Activated naive CD4-positive, alpha-beta T cell treated with anti-CD3 and anti-CD28 coated beads, Interleukin-2, amount 50 U/mL, for 24 hours (primary cell): ENCODE data around the gene ERH.
"Not testable (repeated sequence)": the region's sequence is repeated elsewhere in the genome, so short reads cannot be mapped to it uniquely, and the experiment has no call there.

Experiments used
- H3K27ac Mint-ChIP-seq: one replicate; pipeline ENCODE4 v1.8.0; 2021; ENCODE audit warnings: mild to moderate bottlenecking, mixed read lengths
- H3K27me3 Mint-ChIP-seq: one replicate; pipeline ENCODE4 v1.8.0; 2021; ENCODE audit warnings: mixed read lengths
- H3K36me3 Mint-ChIP-seq: one replicate; pipeline ENCODE4 v1.8.0; 2021; ENCODE audit warnings: mixed read lengths
- H3K4me1 Mint-ChIP-seq: one replicate; pipeline ENCODE4 v1.8.0; 2021; ENCODE audit warnings: mixed read lengths
- H3K4me3 Mint-ChIP-seq: one replicate; pipeline ENCODE4 v1.8.0; 2021; ENCODE audit warnings: mild to moderate bottlenecking, mixed read lengths
- H3K9me3 Mint-ChIP-seq: one replicate; pipeline ENCODE4 v1.8.0; 2021; ENCODE audit warnings: mixed read lengths

The ERH gene

DNA sequence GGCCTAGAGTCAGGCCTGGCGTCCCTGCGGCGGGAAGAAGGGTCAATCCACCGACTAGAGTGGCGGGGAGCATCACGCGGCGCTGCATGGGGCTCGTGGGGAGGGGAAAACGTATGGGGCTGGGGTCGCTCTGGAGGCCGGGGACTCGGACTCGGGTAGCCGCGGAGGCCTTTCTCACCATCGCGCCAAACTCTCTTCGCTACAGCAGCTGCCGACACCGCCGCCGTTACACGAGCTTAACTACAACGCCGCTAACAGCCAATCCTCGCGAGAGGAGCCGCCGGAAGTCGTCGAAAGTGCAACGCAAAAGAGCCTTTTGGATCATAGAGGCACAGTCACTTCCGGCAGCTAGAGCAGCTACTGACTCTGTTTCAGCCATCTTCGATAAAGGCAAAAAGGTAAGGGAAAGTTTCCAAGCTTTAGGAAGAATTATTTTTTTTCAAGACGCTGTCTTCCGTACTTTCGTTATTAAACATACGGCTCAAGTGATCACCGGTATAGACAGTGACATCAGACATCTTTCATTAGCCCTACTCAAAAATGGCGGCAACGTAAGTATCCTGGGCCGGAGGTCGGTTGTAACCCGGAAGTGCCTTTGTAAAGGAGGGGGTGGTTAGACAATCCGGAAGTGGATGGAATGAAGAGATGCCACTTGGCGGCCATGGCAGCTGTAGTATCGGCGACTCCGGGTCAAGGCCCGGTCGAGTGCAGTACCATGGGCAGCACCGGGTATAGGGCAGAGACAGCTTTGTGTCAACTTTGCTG is at the start of gene ERH, which contains the start of gene SLC39A9:
Gene ERH, minus strand, starts transcription at position 247 of the 765 bp plus-strand sequence. Its CDS starts 66 bp downstream, at position 181.
Gene SLC39A9, plus strand, starts transcription at position 640 of the 765 bp plus-strand sequence. CDS start 678 bp downstream, outside the sequence.
- no peaks in the 10 kb centered on the region for H3K9me3 Mint-ChIP-seq
- H3K36me3 Mint-ChIP-seq, result peaks cover 27% of the 10 kb centered on the region
- H3K4me3 Mint-ChIP-seq, result peak within 1 kb of the TSS; percentile 96
- peak within 1 kb of the TSS; percentile 96 for H3K27ac Mint-ChIP-seq
- no peaks in the 10 kb centered on the region for H3K27me3 Mint-ChIP-seq
- H3K4me1 Mint-ChIP-seq, result peaks cover 71% of the 10 kb centered on the region

DNA sequence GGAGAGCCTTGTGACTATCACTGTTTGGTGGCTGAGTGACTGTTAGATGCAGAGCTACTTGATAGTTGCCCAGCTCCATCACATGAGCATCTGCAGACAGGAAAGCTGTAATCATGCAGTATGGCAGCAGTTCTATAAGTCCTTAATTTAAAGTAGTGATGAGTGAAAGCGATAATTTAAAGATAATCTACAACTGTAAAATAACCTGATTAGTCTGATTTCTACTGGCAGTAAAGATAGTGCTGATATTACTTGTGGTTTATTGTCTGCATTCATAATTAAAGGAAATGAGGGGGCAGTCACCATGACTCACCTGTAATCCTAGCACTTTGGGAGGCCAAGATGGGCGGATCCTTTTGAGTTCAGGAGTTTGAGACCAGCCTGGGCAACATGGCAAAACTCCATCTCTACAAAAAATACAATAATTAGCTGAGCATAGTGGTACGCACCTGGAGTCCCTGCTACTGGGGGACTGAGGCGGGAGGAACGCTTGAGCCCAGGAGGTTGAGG is 45.3 kb upstream of the ERH start:
- Mint-ChIP-seq H3K4me1 (peaks cover 9% of the 10 kb centered on the region), H3K4me3 (peak overlapping the region; percentile 47), H3K27ac (no peak overlapping the region), H3K9me3 (no peaks in the 10 kb centered on the region), H3K27me3 (no peaks in the 10 kb centered on the region), H3K36me3 (peaks cover 22% of the 10 kb centered on the region)

DNA sequence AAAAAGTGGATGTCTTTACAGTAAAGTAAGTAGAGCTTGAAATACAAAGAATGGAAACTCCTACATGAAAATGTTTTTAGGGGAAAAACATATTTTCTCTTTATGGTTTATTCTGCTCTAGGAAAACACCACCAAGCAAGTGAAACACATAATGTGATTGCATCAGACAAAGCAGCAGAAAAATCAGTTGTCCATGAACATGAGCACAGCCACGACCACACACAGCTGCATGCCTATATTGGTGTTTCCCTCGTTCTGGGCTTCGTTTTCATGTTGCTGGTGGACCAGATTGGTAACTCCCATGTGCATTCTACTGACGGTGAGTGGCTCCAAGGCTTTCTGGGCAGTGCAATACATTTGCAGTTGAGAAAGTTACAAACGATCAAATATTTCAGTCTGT is 43.8 kb upstream of the ERH start:
- Mint-ChIP-seq H3K4me1 (peaks cover 9% of the 10 kb centered on the region), H3K27ac (peak overlapping the region; percentile 48), H3K36me3 (peaks cover 20% of the 10 kb centered on the region), H3K4me3 (peak overlapping the region; percentile 68), H3K9me3 (no peaks in the 10 kb centered on the region), H3K27me3 (no peaks in the 10 kb centered on the region)

DNA sequence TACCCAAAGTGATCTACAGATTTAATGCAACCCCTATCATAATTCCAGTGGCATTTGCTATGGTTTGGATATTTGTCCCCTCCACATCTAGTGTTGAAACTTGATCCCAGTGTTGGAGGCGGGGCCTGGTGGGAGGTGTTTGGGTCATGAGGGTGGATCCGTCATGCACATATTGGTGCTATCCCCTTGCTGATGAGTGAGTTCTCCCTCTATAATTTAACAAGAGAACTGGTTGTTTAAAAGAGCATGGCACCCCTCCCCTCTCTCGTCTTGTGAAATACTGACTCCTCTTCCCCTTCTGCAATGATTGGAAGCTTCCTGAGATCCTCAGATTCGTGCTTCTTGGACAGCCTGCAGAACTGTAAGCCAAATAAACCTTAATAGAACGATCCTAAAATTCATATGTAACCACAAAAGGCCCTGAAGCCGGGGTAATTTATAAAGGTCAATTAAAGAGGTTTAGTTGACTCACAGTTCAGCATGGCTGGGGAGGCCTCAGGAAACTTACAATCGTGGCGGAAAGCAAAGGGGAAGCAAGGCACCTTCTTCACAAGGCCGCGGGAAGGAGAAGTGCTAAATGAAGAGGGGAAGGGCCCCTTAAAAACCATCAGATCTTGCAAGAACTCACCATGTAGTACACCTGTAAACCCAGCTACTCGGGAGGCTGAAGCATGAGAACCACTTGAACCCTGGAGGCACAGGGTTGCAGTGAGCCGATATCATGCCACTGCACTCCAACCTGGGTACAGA is 41.6 kb upstream of the ERH start:
- no peaks in the 10 kb centered on the region for H3K9me3 Mint-ChIP-seq
- H3K27me3 Mint-ChIP-seq, result no peaks in the 10 kb centered on the region
- peaks cover 17% of the 10 kb centered on the region for H3K4me1 Mint-ChIP-seq
- H3K36me3 Mint-ChIP-seq, result peaks cover 18% of the 10 kb centered on the region
- peak overlapping the region; percentile 51 for H3K27ac Mint-ChIP-seq
- no peak overlapping the region for H3K4me3 Mint-ChIP-seq

DNA sequence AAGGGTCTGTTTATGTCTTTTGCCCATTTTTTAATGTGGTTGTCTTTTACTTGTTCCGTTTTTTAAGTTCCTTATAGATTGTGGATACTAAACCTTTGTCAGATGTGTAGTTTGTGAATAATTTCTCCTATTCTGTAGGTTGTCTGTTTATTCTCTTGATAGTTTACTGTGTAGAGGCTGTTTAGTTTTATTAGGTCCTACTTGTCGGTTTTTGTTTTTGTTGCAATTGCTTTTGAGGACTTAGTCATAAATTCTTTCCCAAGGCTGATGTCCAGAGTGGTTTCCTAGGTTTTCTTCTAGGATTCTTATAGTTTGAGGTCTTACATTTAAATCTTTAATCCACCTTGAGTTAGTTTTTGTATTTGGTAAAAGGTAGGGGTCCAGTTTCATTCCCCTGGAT is 34.3 kb upstream of the ERH start:
- Mint-ChIP-seq H3K27me3 (no peaks in the 10 kb centered on the region), H3K36me3 (peaks cover 23% of the 10 kb centered on the region), H3K27ac (no peak overlapping the region), H3K9me3 (no peaks in the 10 kb centered on the region), H3K4me3 (no peak overlapping the region), H3K4me1 (peaks cover 18% of the 10 kb centered on the region)

DNA sequence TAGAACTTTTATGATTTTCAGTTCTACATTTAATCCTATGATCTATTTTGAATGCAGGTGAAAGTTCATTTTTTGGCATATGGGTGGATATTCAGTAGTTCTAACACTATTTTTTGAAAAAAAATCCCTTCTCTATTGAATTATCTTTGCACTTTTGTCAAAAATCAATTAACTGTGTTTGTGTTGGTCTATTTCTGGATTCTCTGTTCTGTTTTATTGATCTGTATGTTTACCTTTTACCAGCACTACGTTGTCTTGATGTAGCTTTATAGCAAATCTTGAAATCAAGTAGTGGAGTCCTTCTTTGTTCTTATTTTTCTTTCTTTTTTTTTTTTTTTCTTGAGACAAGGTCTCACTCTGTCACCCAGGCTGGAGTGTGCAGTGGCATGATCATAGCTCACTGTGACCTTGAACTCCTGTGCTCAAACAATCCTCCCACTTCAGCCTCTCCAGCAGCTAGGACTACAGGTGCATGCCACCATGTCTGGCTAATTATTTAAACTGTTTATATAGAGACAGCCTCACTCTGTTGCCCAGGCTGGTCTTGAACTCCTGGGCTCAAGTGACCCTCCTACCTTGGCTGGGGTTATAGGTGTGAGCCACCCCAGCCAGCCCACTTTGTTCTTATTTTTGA is 32.3 kb upstream of the ERH start:
- no peak overlapping the region for H3K27ac Mint-ChIP-seq
- peaks cover 18% of the 10 kb centered on the region for H3K4me1 Mint-ChIP-seq
- H3K27me3 Mint-ChIP-seq, result no peaks in the 10 kb centered on the region
- peaks cover 27% of the 10 kb centered on the region for H3K36me3 Mint-ChIP-seq
- no peak overlapping the region for H3K4me3 Mint-ChIP-seq
- no peaks in the 10 kb centered on the region for H3K9me3 Mint-ChIP-seq

DNA sequence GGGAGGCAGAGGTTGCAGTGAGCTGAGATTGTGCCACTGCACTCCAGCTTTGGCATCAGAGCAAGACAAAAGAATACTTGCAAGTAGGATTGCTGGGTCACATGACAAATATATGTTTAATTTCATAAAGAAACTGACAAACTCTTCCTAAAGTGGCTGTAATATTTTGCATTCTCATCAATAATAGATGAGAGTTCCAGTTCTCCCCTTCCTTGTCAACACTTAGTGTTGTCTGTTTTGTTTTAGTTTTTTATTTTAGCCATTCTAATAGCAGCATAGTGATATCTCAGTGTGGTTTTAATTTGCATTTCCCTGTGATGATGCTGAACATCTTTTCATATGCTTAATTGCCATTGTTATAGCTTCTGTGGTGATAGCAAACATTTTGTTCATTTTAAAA is 31.5 kb upstream of the ERH start:
- H3K27ac Mint-ChIP-seq, result no peak overlapping the region
- H3K4me1 Mint-ChIP-seq, result peaks cover 10% of the 10 kb centered on the region
- no peak overlapping the region for H3K4me3 Mint-ChIP-seq
- no peaks in the 10 kb centered on the region for H3K9me3 Mint-ChIP-seq
- H3K36me3 Mint-ChIP-seq, result peaks cover 27% of the 10 kb centered on the region
- H3K27me3 Mint-ChIP-seq, result no peaks in the 10 kb centered on the region

DNA sequence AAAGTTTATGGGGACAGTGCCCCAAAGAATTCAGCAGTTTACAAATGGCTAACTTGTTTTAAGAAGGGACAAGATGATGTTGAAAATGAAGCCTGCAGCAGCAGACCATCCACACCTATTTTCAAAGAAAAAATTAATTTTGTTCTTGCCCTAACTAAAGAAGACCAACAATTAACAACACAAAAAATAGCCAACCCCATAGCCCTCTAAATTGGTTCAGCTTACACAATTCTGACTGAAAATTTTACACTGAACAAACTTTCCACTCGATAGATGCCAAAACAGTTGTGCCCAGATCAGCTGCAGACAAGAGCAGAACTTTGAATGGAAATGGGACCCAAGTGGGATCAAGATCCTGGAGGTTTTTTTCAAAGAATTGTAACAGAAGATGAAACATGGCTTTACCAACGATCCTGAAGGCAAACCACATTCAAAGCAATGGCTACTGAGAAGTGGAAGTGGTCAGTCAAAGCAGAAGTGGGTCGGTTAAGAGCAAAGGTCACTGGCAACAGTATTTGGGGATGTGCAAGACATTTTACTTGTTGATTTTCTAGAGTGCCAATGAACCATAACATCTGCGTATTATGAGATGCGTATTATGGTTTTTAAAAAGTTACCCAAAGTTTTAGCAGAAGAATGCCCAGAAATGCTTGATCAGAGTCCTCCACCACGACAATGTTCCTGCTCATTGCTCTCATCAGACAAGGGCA is 30.3 kb upstream of the ERH start:
- Mint-ChIP-seq H3K9me3 (no peaks in the 10 kb centered on the region), H3K4me1 (peaks cover 8% of the 10 kb centered on the region), H3K4me3 (no peak overlapping the region), H3K27ac (no peak overlapping the region), H3K27me3 (no peaks in the 10 kb centered on the region), H3K36me3 (peaks cover 32% of the 10 kb centered on the region)

DNA sequence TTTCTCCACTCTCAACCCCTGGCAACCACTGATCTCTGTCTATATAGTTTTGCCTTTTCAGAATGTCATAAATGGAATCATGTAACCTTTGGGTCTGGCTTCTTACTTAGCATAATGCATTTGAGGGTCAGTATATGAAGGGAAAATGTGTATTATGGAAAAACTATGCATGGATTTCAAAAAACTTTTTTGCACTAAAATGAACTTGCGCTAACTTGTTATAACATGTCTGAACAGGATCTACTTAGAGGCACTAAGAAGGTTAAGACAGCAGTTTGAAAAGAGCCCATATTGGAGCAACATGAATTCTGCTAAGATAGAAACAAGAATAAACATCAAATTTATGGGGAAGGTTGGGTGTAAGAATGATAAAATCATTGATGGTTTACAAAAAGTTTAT is 29.5 kb upstream of the ERH start:
- Mint-ChIP-seq H3K27me3 (no peaks in the 10 kb centered on the region), H3K4me3 (no peak overlapping the region), H3K9me3 (no peaks in the 10 kb centered on the region), H3K4me1 (peaks cover 8% of the 10 kb centered on the region), H3K27ac (no peak overlapping the region), H3K36me3 (peaks cover 32% of the 10 kb centered on the region)

DNA sequence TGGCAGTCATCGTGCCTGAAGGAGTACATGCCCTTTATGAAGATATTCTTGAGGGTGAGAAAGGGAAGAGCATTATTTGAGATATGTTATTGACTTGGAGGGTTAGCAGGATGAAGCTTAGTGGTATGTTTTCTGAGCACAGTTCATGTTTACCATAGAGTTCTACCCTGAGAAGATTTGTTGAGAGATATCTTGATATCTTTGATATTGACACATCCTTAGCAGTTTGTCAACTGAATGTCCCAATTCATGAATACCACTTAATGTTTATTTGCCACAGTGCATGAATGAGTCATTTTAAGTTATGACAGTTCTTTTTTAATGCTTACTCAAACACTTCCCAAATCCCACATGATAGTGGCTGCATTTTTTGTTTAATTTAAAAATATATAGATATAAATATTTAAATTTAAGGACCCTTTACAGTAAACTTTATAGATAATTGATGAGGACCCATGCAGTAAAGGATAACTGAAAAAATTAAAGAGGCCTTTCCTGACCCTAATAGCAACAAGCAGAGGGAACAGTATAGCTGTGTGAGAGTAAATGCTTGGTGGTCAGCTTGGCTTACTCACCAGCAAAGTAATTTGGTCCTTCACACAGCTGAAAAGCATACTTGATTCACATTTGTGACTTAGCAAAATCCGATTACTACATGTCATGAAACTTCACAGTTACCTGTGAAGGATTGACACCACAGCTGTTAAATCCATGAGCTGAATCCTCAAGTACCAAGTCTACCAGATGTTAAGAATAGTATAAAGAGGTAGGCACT is 26.2 kb upstream of the ERH start:
- Mint-ChIP-seq H3K36me3 (peaks cover 29% of the 10 kb centered on the region), H3K9me3 (no peaks in the 10 kb centered on the region), H3K27me3 (no peaks in the 10 kb centered on the region), H3K27ac (no peak overlapping the region), H3K4me1 (peaks cover 18% of the 10 kb centered on the region), H3K4me3 (no peak overlapping the region)

DNA sequence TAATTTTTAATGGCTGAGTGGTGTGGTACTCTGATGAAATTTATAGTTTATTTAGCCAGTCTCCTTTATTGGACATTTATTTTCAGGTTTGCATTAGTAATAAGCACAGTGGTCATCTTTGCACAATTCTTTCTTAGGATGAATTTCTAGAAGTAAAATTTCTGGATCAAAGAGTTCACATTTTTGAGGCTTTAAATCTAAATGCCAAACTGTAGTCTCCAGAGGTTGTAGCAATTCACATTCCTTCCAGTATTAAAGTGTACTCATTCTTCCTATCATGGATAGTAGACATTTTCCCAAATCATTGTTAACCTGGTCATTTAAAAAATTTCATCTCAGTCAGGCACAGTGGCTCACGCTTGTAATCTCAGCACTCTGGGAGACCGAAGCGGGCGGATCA is 25.2 kb upstream of the ERH start:
- Mint-ChIP-seq H3K4me3 (no peak overlapping the region), H3K27me3 (no peaks in the 10 kb centered on the region), H3K9me3 (no peaks in the 10 kb centered on the region), H3K4me1 (peaks cover 28% of the 10 kb centered on the region), H3K36me3 (peaks cover 24% of the 10 kb centered on the region), H3K27ac (no peak overlapping the region)

DNA sequence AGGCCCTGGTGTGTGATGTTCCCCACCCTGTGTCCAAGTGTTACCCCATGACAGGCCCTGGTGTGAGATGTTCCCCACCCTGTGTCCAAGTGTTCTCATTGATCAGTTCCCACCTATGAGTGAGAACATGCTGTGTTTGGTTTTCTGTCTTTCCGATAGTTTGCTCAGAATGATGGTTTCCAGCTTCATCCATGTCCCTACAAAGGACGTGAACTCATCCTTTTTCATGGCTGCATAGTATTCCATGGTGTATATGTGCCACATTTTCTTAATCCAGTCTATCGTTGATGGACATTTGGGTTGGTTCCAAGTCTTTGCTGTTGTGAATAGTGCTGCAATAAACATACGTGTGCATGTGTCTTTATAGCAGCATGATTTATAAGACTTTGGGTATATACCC is 18.0 kb upstream of the ERH start:
- peaks cover 54% of the 10 kb centered on the region for H3K4me1 Mint-ChIP-seq
- not testable (repeated sequence) for H3K27me3 Mint-ChIP-seq, H3K27ac Mint-ChIP-seq, H3K9me3 Mint-ChIP-seq, H3K4me3 Mint-ChIP-seq
- peaks cover 10% of the 10 kb centered on the region for H3K36me3 Mint-ChIP-seq

DNA sequence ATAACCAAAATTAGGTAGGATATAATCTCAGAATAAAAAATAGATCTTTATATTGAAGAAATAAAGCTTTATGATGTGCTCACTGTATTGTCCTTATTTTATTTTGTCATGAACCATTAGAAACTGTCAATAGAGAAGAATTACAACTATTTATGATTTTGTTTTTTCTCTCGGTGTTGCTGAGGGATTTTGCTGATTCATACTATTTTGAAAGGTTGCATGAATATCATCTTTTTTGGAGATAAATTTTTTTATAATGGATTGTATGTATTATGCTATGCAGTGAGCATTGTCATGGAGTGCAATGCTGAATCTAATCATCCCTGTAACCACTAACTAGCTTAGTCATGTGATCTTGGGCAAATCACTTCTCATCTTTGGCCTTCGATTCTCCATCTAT is 15.4 kb upstream of the ERH start:
- Mint-ChIP-seq H3K27ac (no peak overlapping the region), H3K9me3 (no peaks in the 10 kb centered on the region), H3K4me1 (peaks cover 36% of the 10 kb centered on the region), H3K36me3 (peaks cover 8% of the 10 kb centered on the region), H3K4me3 (no peak overlapping the region), H3K27me3 (no peaks in the 10 kb centered on the region)

DNA sequence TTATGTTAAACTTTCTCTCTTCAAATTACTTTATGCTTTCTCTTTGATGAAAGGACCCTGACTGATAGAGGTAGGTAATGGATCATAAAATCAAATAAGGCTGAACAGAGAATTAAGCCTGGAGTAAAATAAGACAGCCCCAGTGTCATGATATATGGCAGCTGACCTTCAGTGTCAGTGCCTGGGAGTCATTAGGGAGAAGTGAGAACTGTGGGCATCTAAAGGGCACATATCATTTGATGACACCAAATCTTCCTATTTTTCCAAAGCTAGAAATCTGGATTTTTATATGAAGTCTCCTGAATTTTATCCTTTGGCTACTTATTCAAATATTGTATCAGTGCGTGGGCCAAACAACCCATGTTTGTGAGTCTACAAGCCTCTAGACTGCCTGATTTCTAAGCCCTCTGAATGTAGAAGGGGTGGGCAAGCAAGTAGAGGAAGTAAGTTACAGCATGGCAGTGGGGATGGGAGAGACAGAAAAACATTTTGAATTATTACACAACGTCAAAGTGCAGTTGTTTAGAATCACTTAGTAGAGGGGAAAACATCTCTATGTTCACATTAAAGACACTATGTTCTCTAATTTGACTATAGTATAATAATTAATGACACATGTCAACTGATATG is 10.3 kb upstream of the ERH start:
- H3K9me3 Mint-ChIP-seq, result no peaks in the 10 kb centered on the region
- H3K36me3 Mint-ChIP-seq, result peaks cover 6% of the 10 kb centered on the region
- peaks cover 43% of the 10 kb centered on the region for H3K4me1 Mint-ChIP-seq
- no peak overlapping the region for H3K27ac Mint-ChIP-seq
- H3K27me3 Mint-ChIP-seq, result no peaks in the 10 kb centered on the region
- H3K4me3 Mint-ChIP-seq, result no peak overlapping the region
